K562 (cell line): ENCODE measurements around the gene ATP6V0E2. TPM values are rescaled to one million over a fixed set of nuclear protein-coding genes. Genes with fewer than 3 reads are reported as not detected.
A peak's percentile ranks its signal among the peaks of the same experiment; 100 is the strongest.

Experiments used
- ARID1B ChIP-seq: fragments of 450-650 bp; IDR thresholded peaks from 2 replicates; pipeline ENCODE4 v1.6.1; 2016; ENCODE audit warnings: antibody characterized with exemption, mild to moderate bottlenecking, inconsistent platforms
- CTBP1 ChIP-seq: fragments of 450-650 bp; IDR thresholded peaks from 2 replicates; pipeline ENCODE4 v1.6.1; 2016; ENCODE audit warnings: borderline replicate concordance
- GABPB1 ChIP-seq: sonication (generic); formaldehyde crosslinking; IDR thresholded peaks from 2 replicates; pipeline ENCODE4 v1.8.0; 2022; ENCODE audit warnings: mild to moderate bottlenecking, missing genetic modification reagents
- GTF2E2 ChIP-seq: fragments of 200-800 bp; sonication (Bioruptor generic); IDR thresholded peaks from 2 replicates; pipeline ENCODE4 v1.6.1; 2016; ENCODE audit warnings: missing genetic modification characterization, missing compliant biosample characterization
- HNRNPL ChIP-seq: fragments of 200-400 bp; formaldehyde crosslinking; IDR thresholded peaks from 2 replicates; pipeline ENCODE4 v1.6.1; 2017; ENCODE audit warnings: low read depth, mild to moderate bottlenecking, low read length
- OTX1 ChIP-seq: fragments of 450-650 bp; formaldehyde crosslinking; IDR thresholded peaks from 2 replicates; pipeline ENCODE4 v1.4.0; 2022; ENCODE audit warnings: mild to moderate bottlenecking
- PTTG1 ChIP-seq: fragments of 450-650 bp; IDR thresholded peaks from 2 replicates; pipeline ENCODE4 v1.6.1; 2016; ENCODE audit warnings: low read depth, mild to moderate bottlenecking, missing genetic modification characterization, missing compliant biosample characterization
- RHOXF2B ChIP-seq: fragments of 250-450 bp; sonication (Bioruptor Pico); conservative IDR thresholded peaks from 2 replicates; pipeline ENCODE4 v1.5.1; 2021
- SAFB2 ChIP-seq: fragments of 200-400 bp; formaldehyde crosslinking; IDR thresholded peaks from 2 replicates; pipeline ENCODE4 v1.6.1; 2018; ENCODE audit warnings: borderline replicate concordance, low read length, low read depth, moderate library complexity; ENCODE audit not compliant: severe bottlenecking
- STAG1 ChIP-seq: sonication (generic); formaldehyde crosslinking; IDR thresholded peaks from 2 replicates; pipeline ENCODE4 v1.5.0; 2020; ENCODE audit warnings: missing genetic modification reagents, borderline replicate concordance
- U2AF2 ChIP-seq: fragments of 200-400 bp; formaldehyde crosslinking; optimal IDR thresholded peaks from 2 replicates; pipeline ENCODE3; 2017; ENCODE audit warnings: low read depth, mild to moderate bottlenecking, low read length
- ZNF24 ChIP-seq: fragments of 450-650 bp; IDR thresholded peaks from 2 replicates; pipeline ENCODE4 v1.6.1; 2016
- ZNF764 ChIP-seq: fragments of 250-450 bp; sonication (Bioruptor Pico); IDR thresholded peaks from 2 replicates; pipeline ENCODE4 v1.4.0; 2020; ENCODE audit warnings: low read depth, mild to moderate bottlenecking, moderate library complexity
- polyA plus RNA-seq, 8 experiments: library from polyadenylated mRNA; depleted of rRNA in 4 of 8; stranded (reverse) in 5 of 8; unstranded in 3 of 8; fragments of >200 nt; fragmentation: Nextera tagmentation in 2 of 8; fragmentation: Illumina TruSeq in 1 of 8; extraction: Ambion mirVana in 2 of 8; extraction: Trizol in 1 of 8; gene quantifications; 2 replicates each; pipeline versions ENCODE4 v1.2.1 to v1.2.3, GENCODE V29; 2011 to 2014; ENCODE audit warnings: inconsistent platforms in 1 of 8, missing spikeins in 1 of 8
- total RNA-seq, 7 experiments: library from RNA; depleted of rRNA in 6 of 7; stranded (reverse); fragments of >200 nt in 6 of 7; fragmentation: Illumina TruSeq in 2 of 7; extraction: Trizol in 2 of 7; gene quantifications; 2 replicates each; pipeline versions ENCODE4 v1.2.1 to v1.2.3, GENCODE V29; 2011 to 2021; ENCODE audit warnings: low replicate concordance in 1 of 7
- TF ChIP-seq, protein P1 (sequence below): fragments of 250-450 bp; sonication (Bioruptor Pico); IDR thresholded peaks from 2 replicates; pipeline ENCODE4 v1.5.0; 2020; ENCODE audit warnings: mild to moderate bottlenecking, borderline replicate concordance
- TF ChIP-seq, protein P2 (sequence below): sonication (generic); formaldehyde crosslinking; IDR thresholded peaks from 2 replicates; pipeline ENCODE4 v1.4.0; 2020; ENCODE audit warnings: mild to moderate bottlenecking, missing genetic modification reagents
- TF ChIP-seq, protein P3 (sequence below): fragments of 250-450 bp; sonication (Bioruptor Pico); IDR thresholded peaks from 2 replicates; pipeline ENCODE4 v1.8.0; 2022; ENCODE audit warnings: moderate library complexity, mild to moderate bottlenecking, inconsistent platforms
- TF ChIP-seq, protein P4 (sequence below): fragments of 250-450 bp; sonication (Bioruptor Pico); IDR thresholded peaks from 2 replicates; pipeline ENCODE4 v1.8.0; 2021; ENCODE audit warnings: moderate library complexity, mild to moderate bottlenecking, inconsistent platforms
- TF ChIP-seq, protein P5 (sequence below): sonication (generic); formaldehyde crosslinking; IDR thresholded peaks from 2 replicates; pipeline ENCODE4 v1.8.0; 2022; ENCODE audit warnings: mild to moderate bottlenecking, missing genetic modification reagents
- TF ChIP-seq, protein P6 (sequence below), 2 experiments: IDR thresholded peaks; 2 replicates each; pipeline ENCODE4 v1.6.1; 2012; ENCODE audit warnings: improper control_type of control experiment in 2 of 2, low read depth in 2 of 2, low read length in 2 of 2, borderline replicate concordance in 1 of 2

Gene ATP6V0E2
- total and polyA plus RNA-seq, 9 of the 15 experiments (the other 6 are each of a cell fraction or from before 2014, with no cell fraction given) = 0.55 to 18.5 (median 10.9) TPM

DNA sequence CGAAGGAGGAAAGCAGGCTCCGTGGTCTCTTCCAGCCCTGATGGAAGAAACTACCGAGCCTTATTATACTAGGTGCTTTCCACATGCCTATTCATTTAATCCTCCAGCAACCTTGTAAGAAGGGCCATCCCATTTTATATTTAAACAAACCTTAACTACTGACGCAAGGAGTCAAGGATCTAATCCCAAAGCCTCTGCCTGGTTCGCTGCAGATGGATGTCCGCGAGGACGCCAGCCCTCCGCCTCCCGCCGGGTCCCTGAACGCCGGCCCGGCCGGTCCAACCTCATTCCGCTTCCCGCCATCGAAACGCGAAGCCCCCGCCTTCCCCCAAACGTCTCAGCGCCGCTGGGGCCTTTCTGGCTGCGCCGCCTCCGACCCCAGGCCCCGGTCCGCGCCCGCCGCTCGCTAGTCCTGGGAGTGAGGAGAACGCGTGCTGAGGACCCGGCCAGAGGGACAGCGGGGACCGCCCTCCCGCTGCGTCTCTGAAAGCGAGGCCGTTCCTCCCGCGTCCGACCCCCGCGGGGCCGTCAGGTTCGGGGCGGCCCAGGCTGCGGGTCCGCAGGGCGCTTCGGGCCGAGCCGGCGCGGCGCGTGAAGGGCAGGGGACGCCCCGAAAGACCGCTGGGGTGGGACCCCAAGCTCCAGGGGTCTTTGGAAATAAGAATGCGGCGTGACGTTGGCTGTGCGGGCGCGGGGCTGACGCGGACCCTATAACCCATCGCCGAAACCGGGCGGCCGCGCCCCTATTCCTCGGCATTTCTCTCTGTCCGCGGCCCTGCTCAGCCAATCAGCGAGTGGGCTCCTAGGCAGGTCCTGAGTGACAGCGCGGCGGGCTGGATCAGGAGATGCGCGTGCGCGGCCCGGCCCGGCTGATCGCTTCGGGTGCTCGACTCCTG, at the start of gene ATP6V0E2 (continued):
- peak; percentile 86 for TF ChIP-seq CTBP1
- TF ChIP-seq, protein P1, sequence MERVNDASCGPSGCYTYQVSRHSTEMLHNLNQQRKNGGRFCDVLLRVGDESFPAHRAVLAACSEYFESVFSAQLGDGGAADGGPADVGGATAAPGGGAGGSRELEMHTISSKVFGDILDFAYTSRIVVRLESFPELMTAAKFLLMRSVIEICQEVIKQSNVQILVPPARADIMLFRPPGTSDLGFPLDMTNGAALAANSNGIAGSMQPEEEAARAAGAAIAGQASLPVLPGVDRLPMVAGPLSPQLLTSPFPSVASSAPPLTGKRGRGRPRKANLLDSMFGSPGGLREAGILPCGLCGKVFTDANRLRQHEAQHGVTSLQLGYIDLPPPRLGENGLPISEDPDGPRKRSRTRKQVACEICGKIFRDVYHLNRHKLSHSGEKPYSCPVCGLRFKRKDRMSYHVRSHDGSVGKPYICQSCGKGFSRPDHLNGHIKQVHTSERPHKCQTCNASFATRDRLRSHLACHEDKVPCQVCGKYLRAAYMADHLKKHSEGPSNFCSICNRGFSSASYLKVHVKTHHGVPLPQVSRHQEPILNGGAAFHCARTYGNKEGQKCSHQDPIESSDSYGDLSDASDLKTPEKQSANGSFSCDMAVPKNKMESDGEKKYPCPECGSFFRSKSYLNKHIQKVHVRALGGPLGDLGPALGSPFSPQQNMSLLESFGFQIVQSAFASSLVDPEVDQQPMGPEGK (CRISPR knock-in tag) = no peak
- 0 out of 2 replicates have a peak, but pooled peaks have one; percentile 13 for TF ChIP-seq OTX1 (CRISPR knock-in tag)
- TF ChIP-seq, protein P2, sequence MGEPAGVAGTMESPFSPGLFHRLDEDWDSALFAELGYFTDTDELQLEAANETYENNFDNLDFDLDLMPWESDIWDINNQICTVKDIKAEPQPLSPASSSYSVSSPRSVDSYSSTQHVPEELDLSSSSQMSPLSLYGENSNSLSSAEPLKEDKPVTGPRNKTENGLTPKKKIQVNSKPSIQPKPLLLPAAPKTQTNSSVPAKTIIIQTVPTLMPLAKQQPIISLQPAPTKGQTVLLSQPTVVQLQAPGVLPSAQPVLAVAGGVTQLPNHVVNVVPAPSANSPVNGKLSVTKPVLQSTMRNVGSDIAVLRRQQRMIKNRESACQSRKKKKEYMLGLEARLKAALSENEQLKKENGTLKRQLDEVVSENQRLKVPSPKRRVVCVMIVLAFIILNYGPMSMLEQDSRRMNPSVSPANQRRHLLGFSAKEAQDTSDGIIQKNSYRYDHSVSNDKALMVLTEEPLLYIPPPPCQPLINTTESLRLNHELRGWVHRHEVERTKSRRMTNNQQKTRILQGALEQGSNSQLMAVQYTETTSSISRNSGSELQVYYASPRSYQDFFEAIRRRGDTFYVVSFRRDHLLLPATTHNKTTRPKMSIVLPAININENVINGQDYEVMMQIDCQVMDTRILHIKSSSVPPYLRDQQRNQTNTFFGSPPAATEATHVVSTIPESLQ = no peak
- TF ChIP-seq ZNF24 = no peak
- no peak for TF ChIP-seq PTTG1 (tag)
- TF ChIP-seq RHOXF2B = no peak
- no peak for TF ChIP-seq ARID1B
- TF ChIP-seq U2AF2 = no peak
- TF ChIP-seq GABPB1 (CRISPR knock-in tag) = peak; percentile 21
- no peak for TF ChIP-seq ZNF764
- peak; percentile 38; the same call in 1 of the 2 replicates for TF ChIP-seq STAG1 (CRISPR knock-in tag)
- TF ChIP-seq, protein P3, sequence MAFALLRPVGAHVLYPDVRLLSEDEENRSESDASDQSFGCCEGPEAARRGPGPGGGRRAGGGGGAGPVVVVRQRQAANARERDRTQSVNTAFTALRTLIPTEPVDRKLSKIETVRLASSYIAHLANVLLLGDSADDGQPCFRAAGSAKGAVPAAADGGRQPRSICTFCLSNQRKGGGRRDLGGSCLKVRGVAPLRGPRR (CRISPR knock-in tag) = no peak
- no peak for TF ChIP-seq SAFB2
- peak; percentile 25; the same call in 1 of the 2 replicates for TF ChIP-seq GTF2E2 (tag)
- 0 out of 2 replicates have a peak, but pooled peaks have one; percentile 15 for TF ChIP-seq HNRNPL
- TF ChIP-seq, protein P4, sequence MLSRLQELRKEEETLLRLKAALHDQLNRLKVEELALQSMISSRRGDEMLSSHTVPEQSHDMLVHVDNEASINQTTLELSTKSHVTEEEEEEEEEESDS (CRISPR knock-in tag) = no peak
- TF ChIP-seq, protein P5, sequence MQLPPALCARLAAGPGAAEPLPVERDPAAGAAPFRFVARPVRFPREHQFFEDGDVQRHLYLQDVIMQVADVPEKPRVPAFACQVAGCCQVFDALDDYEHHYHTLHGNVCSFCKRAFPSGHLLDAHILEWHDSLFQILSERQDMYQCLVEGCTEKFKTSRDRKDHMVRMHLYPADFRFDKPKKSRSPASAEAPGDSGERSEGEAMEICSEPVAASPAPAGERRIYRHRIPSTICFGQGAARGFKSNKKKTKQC (CRISPR knock-in tag) = peak; percentile 85; the same call in 1 of the 2 replicates
- TF ChIP-seq, protein P6, sequence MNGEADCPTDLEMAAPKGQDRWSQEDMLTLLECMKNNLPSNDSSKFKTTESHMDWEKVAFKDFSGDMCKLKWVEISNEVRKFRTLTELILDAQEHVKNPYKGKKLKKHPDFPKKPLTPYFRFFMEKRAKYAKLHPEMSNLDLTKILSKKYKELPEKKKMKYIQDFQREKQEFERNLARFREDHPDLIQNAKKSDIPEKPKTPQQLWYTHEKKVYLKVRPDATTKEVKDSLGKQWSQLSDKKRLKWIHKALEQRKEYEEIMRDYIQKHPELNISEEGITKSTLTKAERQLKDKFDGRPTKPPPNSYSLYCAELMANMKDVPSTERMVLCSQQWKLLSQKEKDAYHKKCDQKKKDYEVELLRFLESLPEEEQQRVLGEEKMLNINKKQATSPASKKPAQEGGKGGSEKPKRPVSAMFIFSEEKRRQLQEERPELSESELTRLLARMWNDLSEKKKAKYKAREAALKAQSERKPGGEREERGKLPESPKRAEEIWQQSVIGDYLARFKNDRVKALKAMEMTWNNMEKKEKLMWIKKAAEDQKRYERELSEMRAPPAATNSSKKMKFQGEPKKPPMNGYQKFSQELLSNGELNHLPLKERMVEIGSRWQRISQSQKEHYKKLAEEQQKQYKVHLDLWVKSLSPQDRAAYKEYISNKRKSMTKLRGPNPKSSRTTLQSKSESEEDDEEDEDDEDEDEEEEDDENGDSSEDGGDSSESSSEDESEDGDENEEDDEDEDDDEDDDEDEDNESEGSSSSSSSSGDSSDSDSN (IDR thresholded peaks at IDR 0.05; ENCODE audit: borderline replicate concordance in 1 of 2, low read depth in 2 of 2, low read length in 2 of 2) = peak in 1 of 2 experiments; percentile 82; a peak in 1 of 4 replicates
